Stimulated activated CD4-positive, alpha-beta T cell treated with anti-CD3 and anti-CD28 coated beads, Interleukin-4, amount 100 ng/mL, for 48 hours (primary cell): ENCODE measurements around the gene PAX1.

Experiments
- DNase-seq, 2 donors: peaks; one replicate each; pipeline ENCODE4 v3.0.0-alpha.2; 2020; ENCODE audit warnings: low read depth in 2 of 2

PAX1 gene

GRCh38 chr20:21705575-21706260, at the start of gene PAX1:
PAX1 (plus strand) TSS chr20:21705664; CDS start chr20:21705713, 49 bp downstream.
- no peak for DNase-seq

DNA sequence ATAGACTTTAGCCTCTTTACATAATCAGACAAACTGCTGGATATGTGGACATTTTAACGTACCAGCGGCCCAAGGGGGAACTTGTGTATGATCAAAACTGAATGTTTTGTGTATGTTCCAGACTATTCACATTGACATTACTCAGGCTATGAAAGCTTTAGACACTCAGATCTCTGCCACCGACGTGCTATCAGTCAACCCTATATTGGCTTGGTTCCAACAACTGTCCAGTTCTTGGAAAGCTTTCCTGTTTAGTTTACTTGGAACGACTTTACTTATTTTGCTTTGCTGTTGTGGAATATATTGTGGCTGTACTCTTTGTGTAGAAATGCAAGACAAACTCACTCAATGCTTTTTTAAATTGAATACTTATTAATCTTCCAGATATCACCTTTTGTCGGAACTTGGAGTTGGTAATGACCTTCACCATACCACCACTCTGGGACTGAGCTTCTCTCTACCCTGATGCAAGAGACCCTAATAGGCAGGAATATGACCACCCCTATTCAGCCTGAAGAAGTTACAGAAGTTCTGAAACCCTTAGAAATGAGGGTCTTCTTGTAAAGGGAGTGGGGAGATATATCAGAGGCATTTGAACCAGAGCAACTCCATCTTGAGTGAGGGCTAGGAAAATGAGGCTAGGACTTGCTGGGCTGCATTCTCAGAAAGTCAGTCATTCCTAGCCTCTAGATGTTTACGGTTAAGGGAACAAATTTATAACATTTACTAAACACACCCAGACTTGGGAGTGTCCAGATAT, 49.0 kb upstream of the PAX1 start:
- no peak for DNase-seq

GRCh38 chr20:21661488-21662055, 43.9 kb upstream of the PAX1 start:
- no peak for DNase-seq

- DNase-seq: no peak
Observed at GRCh38 chr20:21663465-21663864, 42.0 kb upstream of the PAX1 start.

DNA sequence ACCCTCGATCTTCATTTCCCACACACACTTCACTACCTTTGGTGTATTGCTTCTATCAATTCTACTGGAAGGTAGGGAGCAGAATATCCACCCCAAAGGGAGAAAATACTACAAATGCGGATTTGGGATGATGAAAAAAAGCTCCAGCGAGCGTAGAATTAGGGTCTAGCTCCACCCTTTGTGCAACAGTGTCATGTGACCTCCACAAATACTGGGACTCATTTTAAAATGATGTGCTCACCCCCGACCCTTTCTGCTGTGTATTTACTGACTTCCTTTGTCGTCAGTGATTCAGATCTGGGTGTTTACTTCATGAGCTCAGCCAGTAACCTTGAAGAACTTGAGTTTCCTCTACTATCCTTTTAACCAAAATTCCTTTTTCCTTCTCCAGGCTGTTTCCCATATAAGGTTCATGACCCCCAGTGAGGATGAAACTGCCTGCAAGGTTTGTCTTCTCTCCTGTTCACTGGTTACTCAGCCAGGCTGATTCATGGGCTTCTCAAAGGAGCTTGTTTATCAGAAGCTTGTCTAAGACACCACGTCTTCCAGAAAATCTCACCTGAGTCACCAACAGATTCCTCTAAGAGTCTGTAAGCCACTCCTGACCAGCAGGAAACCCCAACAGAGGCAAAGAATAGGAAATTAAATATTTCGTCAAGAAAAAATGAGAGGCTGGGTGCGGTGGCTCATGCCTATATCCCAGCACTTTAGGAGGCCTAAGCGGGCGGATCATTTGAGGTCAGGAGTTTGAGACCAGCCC, 39.6 kb upstream of the PAX1 start:
- no peak for DNase-seq

GRCh38 chr20:21670126-21670525, 35.3 kb upstream of the PAX1 start:
- DNase-seq: no peak

DNA sequence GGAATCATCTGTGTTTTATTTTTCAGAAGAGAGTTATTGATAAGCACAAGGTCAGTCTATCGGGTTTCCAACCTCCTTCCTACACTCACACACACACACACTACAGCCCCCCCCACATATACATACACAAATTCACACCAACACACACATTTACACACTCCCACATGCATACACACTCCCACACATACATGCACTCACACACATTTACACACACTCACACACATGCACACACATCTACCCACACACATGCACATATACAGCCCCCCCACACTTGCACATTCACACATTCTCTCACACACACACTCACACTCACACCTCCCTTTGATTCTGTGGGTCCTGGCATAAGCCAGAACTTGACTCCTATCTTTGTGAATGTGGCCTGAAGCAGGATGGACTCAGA, 34.5 kb upstream of the PAX1 start:
- no peak for DNase-seq

GRCh38 chr20:21677261-21677660, 28.2 kb upstream of the PAX1 start:
- no peak for DNase-seq

DNA sequence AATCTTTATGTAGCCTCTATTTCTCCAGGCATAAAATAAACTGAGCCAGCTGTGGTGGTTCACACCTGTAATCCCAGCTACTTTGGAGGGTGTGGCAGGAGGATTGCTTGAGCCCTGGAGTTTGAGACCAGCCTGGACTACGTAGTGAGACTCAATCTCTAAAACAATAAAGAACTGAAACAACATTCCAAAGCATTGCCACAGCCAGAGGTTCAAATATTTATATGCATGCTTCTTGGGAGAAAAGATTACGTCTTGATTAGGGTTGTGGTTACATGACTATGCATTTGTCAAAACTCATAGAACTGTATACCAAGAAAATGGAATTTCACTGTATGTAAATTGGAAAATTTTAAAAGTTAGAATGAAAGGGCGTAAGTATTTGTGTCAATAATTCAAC, 27.7 kb upstream of the PAX1 start:
- DNase-seq: no peak

DNA sequence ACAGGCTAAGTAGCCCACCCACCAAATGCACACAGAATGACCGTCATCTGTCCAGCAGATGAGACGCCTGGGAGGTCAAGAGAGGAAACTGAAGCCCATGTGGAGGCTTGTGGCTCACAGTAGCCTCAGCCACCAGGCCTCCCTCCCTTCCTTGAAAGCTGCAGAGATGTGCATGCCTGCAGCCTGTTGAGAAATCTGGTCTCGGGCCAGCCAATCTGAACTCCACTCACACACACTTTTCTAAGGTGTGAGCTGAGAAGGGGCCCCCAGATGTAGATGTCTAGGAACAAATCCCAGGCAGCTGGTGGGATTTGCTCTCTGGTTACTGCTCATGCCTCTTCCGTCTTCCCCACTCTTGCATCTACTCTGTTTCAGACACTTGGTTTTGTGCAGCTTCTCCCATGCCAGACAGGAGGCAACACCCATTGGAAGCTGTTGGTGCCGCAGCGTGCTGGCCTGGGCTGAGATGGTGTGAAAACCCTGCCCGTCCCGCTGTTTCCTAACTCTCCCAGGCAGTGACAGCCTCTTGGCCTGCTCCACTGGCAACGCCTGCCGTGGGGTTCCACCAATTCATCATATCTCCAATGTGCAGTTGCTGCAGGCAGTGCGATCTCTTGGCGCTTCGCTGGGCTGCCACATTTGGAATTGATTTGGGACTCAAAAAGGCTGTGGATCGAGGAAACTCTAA, 24.1 kb upstream of the PAX1 start:
- no peak for DNase-seq

DNA sequence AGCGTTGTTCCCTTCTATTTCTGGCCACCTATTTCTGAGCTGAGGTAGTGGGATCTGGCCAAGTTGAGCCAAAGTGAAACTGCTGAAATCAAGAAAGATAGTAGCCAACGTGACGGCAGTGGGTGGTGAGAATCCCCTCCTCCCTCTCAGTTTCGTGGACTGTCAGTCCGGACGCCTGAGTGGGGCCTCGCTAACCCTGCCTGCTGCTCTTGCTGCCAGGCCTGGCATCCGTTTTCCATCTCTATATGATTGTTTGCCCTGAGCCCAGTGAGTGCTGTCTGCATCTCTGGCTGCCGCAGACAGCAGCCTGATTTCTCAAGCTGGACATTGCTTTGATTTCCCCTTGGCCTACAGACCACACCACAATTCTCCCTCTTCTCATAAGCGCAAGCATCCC, 23.5 kb upstream of the PAX1 start:
- no peak for DNase-seq

- DNase-seq: no peak
Observed at GRCh38 chr20:21682521-21682954, 22.9 kb upstream of the PAX1 start.

- no peak for DNase-seq
Observed at GRCh38 chr20:21684671-21685070, 20.8 kb upstream of the PAX1 start.

GRCh38 chr20:21685981-21686380, 19.5 kb upstream of the PAX1 start:
- DNase-seq: no peak

- no peak for DNase-seq
Observed at GRCh38 chr20:21693322-21693721, 12.1 kb upstream of the PAX1 start.

GRCh38 chr20:21698494-21699215, 6.8 kb upstream of the PAX1 start:
- no peak for DNase-seq

- no peak for DNase-seq
Observed at GRCh38 chr20:21699216-21699508, 6.3 kb upstream of the PAX1 start.

GRCh38 chr20:21701171-21701876, 4.1 kb upstream of the PAX1 start:
- DNase-seq: no peak

- no peak for DNase-seq
Observed at GRCh38 chr20:21702016-21702415, 3.4 kb upstream of the PAX1 start.
